ENCODE measurements around the gene TMEM169.

DNA sequence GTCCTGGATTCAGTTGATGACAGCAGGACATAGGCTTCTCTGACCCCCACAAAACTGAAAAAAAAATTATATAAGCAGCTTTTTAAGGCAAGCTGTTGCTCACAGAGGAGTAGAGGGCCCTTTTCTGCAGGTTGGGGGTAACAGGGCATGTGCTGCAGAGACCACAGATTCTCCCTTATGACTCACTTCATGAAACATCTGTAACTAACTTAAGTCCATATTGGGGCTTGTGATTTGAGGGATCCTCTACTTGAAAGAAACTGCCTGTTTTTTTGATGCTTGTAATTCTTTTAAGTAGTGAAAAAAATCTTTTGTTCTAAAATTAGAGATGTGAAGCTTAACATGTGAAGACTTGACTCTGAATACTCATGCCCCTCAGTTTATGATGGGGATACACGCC, 60.8 kb downstream of the TMEM169 start:
- TF ChIP-seq, protein P1, sequence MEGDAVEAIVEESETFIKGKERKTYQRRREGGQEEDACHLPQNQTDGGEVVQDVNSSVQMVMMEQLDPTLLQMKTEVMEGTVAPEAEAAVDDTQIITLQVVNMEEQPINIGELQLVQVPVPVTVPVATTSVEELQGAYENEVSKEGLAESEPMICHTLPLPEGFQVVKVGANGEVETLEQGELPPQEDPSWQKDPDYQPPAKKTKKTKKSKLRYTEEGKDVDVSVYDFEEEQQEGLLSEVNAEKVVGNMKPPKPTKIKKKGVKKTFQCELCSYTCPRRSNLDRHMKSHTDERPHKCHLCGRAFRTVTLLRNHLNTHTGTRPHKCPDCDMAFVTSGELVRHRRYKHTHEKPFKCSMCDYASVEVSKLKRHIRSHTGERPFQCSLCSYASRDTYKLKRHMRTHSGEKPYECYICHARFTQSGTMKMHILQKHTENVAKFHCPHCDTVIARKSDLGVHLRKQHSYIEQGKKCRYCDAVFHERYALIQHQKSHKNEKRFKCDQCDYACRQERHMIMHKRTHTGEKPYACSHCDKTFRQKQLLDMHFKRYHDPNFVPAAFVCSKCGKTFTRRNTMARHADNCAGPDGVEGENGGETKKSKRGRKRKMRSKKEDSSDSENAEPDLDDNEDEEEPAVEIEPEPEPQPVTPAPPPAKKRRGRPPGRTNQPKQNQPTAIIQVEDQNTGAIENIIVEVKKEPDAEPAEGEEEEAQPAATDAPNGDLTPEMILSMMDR (IDR thresholded peaks at IDR 0.05; ENCODE audit: low read depth, low read length, poor library complexity, severe bottlenecking): no peak
- no peak for TF ChIP-seq EZH2phosphoT487 (IDR thresholded peaks at IDR 0.05; ENCODE audit: borderline replicate concordance, low read length)
